ENCODE data around the gene FLAD1.

Gene FLAD1

GRCh38 chr1:154945160-154945961, 37.8 kb upstream of the FLAD1 start:
- Mint-ChIP-seq H3K27me3 (no peaks in the 10 kb centered on the region), H3K27ac (no peak overlapping the region), H3K4me1 (peaks cover 65% of the 10 kb centered on the region), H3K4me3 (no peak overlapping the region), H3K9me3 (no peaks in the 10 kb centered on the region)
- ATAC-seq: no peak
- DNase-seq: no peak

DNA sequence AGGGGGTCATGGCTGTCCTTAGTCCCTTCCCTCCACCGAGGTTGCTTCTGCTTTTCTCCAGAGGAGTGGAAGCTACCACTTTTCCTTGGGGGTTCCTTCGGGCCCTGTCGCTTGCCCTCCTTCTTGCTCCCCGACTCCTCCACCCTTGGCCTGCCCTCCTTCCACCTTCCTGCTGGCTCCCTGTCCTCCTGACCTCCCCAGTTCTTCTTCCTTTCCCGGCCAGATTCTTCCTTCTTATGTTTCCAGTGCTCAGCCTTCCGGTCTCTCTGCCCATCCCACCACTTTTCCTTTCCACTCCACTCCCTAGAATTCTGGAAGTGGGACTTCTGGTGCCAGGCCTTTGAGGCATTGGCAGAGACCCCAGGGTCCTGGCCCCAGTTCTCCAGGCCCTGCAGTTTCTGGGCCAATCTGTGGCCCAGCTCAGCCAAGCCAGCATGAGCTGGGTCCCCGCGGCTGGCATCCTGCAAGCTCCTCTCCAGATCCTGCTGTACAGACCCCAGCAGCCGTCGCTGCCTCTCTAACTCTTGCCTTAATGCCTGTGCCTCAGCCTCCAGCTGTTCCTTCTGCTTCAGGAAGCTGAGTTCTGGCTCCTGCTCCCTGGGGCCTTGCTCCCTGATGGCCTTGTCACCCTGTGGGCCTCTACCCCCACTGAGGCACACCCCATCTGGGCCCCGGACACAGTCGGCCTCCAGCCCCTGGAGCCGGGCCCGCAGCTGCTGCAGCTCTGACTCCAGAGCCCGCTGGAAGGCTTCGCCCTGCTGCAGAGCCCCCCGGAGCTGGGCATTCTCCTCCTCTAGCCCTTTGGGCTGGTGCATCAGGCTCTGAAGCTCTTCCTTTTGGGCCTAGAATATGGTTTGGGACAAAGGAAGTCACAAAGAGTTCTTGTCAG, 36.9 kb upstream of the FLAD1 start:
- ATAC-seq (no peak), DNase-seq (no peak)
- no peaks in the 10 kb centered on the region for H3K27me3 Mint-ChIP-seq
- no peaks in the 10 kb centered on the region for H3K9me3 Mint-ChIP-seq
- peaks cover 65% of the 10 kb centered on the region for H3K4me1 Mint-ChIP-seq
- H3K4me3 Mint-ChIP-seq: no peak overlapping the region
- peak overlapping the region; percentile 48 to 97 for H3K27ac Mint-ChIP-seq

GRCh38 chr1:154948079-154948478, 35.1 kb upstream of the FLAD1 start:
- Mint-ChIP-seq H3K27ac (no peak overlapping the region), H3K9me3 (no peaks in the 10 kb centered on the region), H3K4me3 (no peak overlapping the region), H3K27me3 (no peaks in the 10 kb centered on the region), H3K4me1 (peaks cover 65% of the 10 kb centered on the region)
- ATAC-seq (no peak), DNase-seq (no peak)

DNA sequence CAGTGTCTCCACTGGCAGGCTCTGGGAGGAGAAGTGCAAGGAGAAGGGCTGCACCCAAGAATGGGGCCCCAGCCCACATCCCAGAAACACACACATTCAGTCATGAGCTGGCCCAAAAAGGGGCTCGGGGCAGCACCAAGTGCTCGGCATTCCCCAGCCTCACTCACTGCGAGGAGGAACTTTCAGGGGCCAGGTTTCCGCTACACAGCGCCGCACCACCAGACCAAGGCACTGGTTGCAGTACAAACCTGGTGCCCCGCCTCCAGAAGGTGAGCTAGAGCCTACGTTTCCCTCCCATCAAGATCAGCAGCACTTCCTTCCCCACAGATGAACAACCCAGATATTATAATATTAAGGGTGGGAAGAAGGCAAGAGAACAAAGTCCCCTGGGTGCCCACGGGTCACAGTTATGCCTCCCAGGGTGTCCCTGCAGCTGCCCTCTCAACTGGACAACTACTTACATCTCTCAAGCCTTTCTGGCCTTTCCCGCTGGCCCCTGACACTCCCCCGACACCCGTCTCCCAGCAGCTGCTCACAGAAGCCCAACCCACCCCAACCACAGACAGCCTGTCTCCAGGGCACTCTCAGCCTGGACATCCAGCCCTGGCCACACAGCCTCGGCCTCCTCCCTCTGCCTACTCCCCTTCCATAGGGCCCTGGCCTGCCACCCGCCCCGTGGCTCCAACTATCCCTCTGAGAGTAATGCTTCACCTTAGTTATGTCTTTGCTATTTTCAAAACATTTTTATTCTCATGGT, 31.1 kb upstream of the FLAD1 start:
- Mint-ChIP-seq H3K9me3 (no peaks in the 10 kb centered on the region), H3K4me3 (peak overlapping the region; percentile 70 to 81), H3K27ac (peak overlapping the region; percentile 95 to 96), H3K4me1 (peaks cover 83% of the 10 kb centered on the region), H3K27me3 (no peaks in the 10 kb centered on the region)
- DNase-seq: peak in 1 of 2 donors; percentile 72
- ATAC-seq: peak; percentile 63

DNA sequence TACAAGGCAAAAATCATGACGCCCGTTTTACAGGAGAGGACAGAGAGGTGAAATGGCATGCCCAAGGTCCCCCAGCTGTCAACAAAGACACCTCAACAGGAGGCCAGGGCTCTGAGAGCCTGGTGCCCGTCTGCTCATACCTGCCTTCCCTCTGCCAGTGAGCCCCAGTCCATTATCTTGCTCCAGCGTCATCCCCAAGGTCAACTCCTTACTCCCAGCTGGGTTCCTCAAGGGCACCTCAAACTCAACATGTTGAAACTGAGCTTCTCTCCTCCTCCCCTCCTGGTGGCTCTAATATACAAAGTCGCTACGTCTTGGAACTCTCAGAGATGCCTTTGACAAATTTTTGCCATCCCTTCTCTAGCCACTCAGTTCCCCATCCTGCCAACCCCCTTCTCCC, 30.5 kb upstream of the FLAD1 start:
- H3K9me3 Mint-ChIP-seq: no peaks in the 10 kb centered on the region
- H3K4me1 Mint-ChIP-seq: peaks cover 86% of the 10 kb centered on the region
- ATAC-seq (no peak), DNase-seq (no peak)
- peak overlapping the region; percentile 95 to 96 for H3K27ac Mint-ChIP-seq
- H3K27me3 Mint-ChIP-seq: no peaks in the 10 kb centered on the region
- peak overlapping the region; percentile 70 to 81 for H3K4me3 Mint-ChIP-seq

- Mint-ChIP-seq H3K4me3 (peak overlapping the region; percentile 87 to 100), H3K9me3 (no peaks in the 10 kb centered on the region), H3K4me1 (peaks cover 84% of the 10 kb centered on the region), H3K27ac (peak overlapping the region in 1 of 2 donors; percentile 100), H3K27me3 (no peaks in the 10 kb centered on the region)
- no peak for ATAC-seq
- no peak for DNase-seq
These were observed 29.5 kb upstream of the FLAD1 start for GRCh38 chr1:154953611-154954038.

DNA sequence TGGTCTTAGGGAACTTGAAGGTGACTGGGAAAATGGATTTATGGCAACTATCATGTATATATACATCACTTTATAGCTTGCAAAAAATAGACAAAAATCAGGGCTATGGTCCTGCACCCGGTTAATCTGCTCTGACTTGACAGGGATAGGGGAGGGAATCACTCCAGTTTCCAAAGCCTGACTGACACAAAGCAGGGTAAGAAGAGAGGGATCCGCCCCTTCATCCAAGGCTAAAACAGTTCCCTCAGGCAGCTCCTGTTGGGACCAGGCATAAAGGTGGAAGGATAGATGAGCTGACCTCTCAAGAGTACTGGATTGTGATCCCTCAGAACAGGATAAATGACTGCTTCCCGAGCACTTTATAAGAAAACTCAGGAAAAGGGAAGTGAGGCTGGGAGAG, 28.6 kb upstream of the FLAD1 start:
- Mint-ChIP-seq H3K27ac (peak overlapping the region in 1 of 2 donors; percentile 100), H3K4me1 (peaks cover 89% of the 10 kb centered on the region)
- no peak for DNase-seq

GRCh38 chr1:154955039-154955717, 28.0 kb upstream of the FLAD1 start:
- DNase-seq (peak; percentile 76 to 94), ATAC-seq (peak; percentile 94)
- Mint-ChIP-seq H3K27me3 (no peaks in the 10 kb centered on the region), H3K27ac (peak overlapping the region; percentile 98 to 100), H3K9me3 (no peaks in the 10 kb centered on the region), H3K4me1 (peaks cover 96% of the 10 kb centered on the region), H3K4me3 (peak overlapping the region; percentile 87 to 100)

More for the DNA sequence above, 28.6 kb upstream of the FLAD1 start:
- Mint-ChIP-seq H3K4me3 (peak overlapping the region; percentile 87 to 100), H3K9me3 (no peaks in the 10 kb centered on the region), H3K27me3 (no peaks in the 10 kb centered on the region)
- no peak for ATAC-seq

DNA sequence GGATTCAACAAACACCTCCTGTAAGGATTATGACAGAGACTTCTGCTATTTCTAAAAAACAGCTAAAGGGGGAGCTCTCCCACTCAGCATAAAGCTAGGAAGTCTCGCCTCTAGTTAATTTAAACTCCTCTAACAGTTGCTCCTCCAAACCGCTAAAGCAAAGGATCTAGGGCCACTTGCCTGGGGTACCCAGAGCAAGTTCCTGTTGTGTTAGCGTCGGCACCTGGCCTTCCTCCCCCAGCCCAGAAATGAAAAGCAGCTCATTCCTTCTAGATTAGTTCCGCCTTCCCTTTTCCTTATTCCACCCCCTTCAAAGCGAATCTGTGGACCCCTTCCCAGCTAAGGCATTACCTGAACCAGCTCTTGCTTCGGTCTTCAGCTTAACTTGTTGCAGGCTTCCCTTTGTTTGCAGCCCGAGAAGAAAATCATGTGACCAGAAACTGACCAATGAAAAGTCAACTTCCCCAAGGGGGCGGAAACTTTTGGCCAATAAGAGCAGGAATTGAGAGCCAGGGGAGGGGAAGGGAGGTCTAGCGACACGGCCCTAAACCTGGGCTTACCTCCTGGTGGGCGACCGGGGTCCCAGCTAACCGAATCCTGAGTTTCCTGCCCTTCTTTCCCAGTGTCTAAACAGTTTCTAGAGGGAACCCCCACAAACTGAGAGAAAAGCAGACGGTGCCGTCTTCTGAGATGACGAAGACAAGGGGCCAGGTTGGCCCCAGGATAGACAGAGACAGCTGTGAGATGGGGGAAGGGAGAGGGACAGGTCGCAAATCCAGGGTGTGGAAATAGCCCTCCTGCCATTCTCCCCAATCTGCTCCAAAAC, 27.2 kb upstream of the FLAD1 start, which contains the start of gene PBXIP1:
Gene PBXIP1, minus strand, starts transcription at position 382 of the 826 bp plus-strand sequence. CDS start 2,378 bp downstream, outside the sequence.
- no peaks in the 10 kb centered on the region for H3K27me3 Mint-ChIP-seq
- peak within 1 kb of the TSS; percentile 87 to 100 for H3K4me3 Mint-ChIP-seq
- peak; percentile 46 for ATAC-seq

GRCh38 chr1:154956544-154956941, 26.6 kb upstream of the FLAD1 start:
- Mint-ChIP-seq H3K4me1 (peaks cover 92% of the 10 kb centered on the region), H3K4me3 (peak overlapping the region; percentile 87 to 100), H3K27ac (no peak overlapping the region), H3K27me3 (no peaks in the 10 kb centered on the region), H3K9me3 (no peaks in the 10 kb centered on the region)
- no peak for DNase-seq
- ATAC-seq: no peak

More for the DNA sequence above, 27.2 kb upstream of the FLAD1 start, which contains the start of gene PBXIP1:
- no peaks in the 10 kb centered on the region for H3K9me3 Mint-ChIP-seq
- H3K27ac Mint-ChIP-seq: peak within 1 kb of the TSS; percentile 98 to 100
- peak; percentile 81 to 86 for DNase-seq
- peaks cover 96% of the 10 kb centered on the region for H3K4me1 Mint-ChIP-seq

GRCh38 chr1:154957091-154957657, 26.0 kb upstream of the FLAD1 start:
- Mint-ChIP-seq H3K27ac (peak overlapping the region in 1 of 2 donors; percentile 71), H3K27me3 (no peaks in the 10 kb centered on the region), H3K4me1 (peaks cover 86% of the 10 kb centered on the region), H3K9me3 (no peaks in the 10 kb centered on the region), H3K4me3 (peak overlapping the region in 1 of 2 donors; percentile 32)
- no peak for DNase-seq
- no peak for ATAC-seq

GRCh38 chr1:154958036-154958435, 25.1 kb upstream of the FLAD1 start:
- no peak overlapping the region for H3K27ac Mint-ChIP-seq
- peaks cover 85% of the 10 kb centered on the region for H3K4me1 Mint-ChIP-seq
- H3K4me3 Mint-ChIP-seq: no peak overlapping the region
- DNase-seq (no peak), ATAC-seq (no peak)
- H3K27me3 Mint-ChIP-seq: no peaks in the 10 kb centered on the region
- H3K9me3 Mint-ChIP-seq: no peaks in the 10 kb centered on the region

- H3K4me1 Mint-ChIP-seq: peaks cover 85% of the 10 kb centered on the region
- no peak overlapping the region for H3K27ac Mint-ChIP-seq
- peak overlapping the region; percentile 15 to 88 for H3K4me3 Mint-ChIP-seq
- H3K27me3 Mint-ChIP-seq: no peaks in the 10 kb centered on the region
- DNase-seq (no peak), ATAC-seq (no peak)
- H3K9me3 Mint-ChIP-seq: no peaks in the 10 kb centered on the region
These were observed 24.3 kb upstream of the FLAD1 start for GRCh38 chr1:154958681-154959425.
